GM23248 (cell line): ENCODE results near the gene RICTOR. TPM values are rescaled to one million over a fixed set of nuclear protein-coding genes. Genes with fewer than 3 reads are reported as not detected.

Experiments
- DNase-seq: peaks from one replicate; pipeline ENCODE4 v3.0.0-alpha.2; 2015
- H2AFZ ChIP-seq: fragments of 200-600 bp; sonication (generic); 2 replicates; pipeline ENCODE4 v1.6.1; 2016; ENCODE audit warnings: antibody characterized with exemption
- H3F3A ChIP-seq: fragments of 200-600 bp; sonication (generic); 2 replicates; pipeline ENCODE4 v1.6.1; 2016; ENCODE audit warnings: mild to moderate bottlenecking, antibody characterized with exemption, mixed run types; ENCODE audit not compliant: insufficient read depth
- H3K27ac ChIP-seq: fragments of 200-600 bp; sonication (generic); 2 replicates; pipeline ENCODE4 v1.5.1; 2016; ENCODE audit warnings: mild to moderate bottlenecking
- H3K27me3 ChIP-seq: fragments of 200-600 bp; sonication (generic); replicated peaks from 2 replicates; pipeline ENCODE4 v1.6.1; 2016; ENCODE audit warnings: mild to moderate bottlenecking; ENCODE audit not compliant: insufficient read depth
- H3K36me3 ChIP-seq: fragments of 200-600 bp; sonication (generic); 2 replicates; pipeline ENCODE4 v1.6.1; 2016; ENCODE audit warnings: low read depth, mild to moderate bottlenecking
- H3K4me1 ChIP-seq: fragments of 200-600 bp; sonication (generic); 2 replicates; pipeline ENCODE4 v1.6.1; 2016; ENCODE audit warnings: mild to moderate bottlenecking; ENCODE audit not compliant: insufficient read depth
- H3K4me2 ChIP-seq: fragments of 200-600 bp; sonication (generic); one replicate; pipeline ENCODE4 v1.6.1; 2016; ENCODE audit warnings: mild to moderate bottlenecking; ENCODE audit not compliant: unreplicated experiment
- H3K4me3 ChIP-seq: fragments of 200-600 bp; sonication (generic); 2 replicates; pipeline ENCODE4 v1.5.1; 2016; ENCODE audit warnings: mild to moderate bottlenecking
- H3K79me2 ChIP-seq: fragments of 200-600 bp; sonication (generic); 2 replicates; pipeline ENCODE4 v1.6.1; 2016; ENCODE audit warnings: mild to moderate bottlenecking; ENCODE audit not compliant: insufficient read depth
- H3K9ac ChIP-seq: fragments of 200-600 bp; sonication (generic); 2 replicates; pipeline ENCODE4 v1.6.1; 2016; ENCODE audit warnings: mild to moderate bottlenecking
- H3K9me2 ChIP-seq: fragments of 200-600 bp; sonication (generic); 2 replicates; pipeline ENCODE4 v1.6.1; 2016; ENCODE audit warnings: mixed run types, mild to moderate bottlenecking, moderate library complexity; ENCODE audit not compliant: insufficient read depth
- H3K9me3 ChIP-seq: fragments of 200-600 bp; sonication (generic); one replicate; pipeline ENCODE4 v1.6.1; 2017; ENCODE audit warnings: low read depth
- H4K20me1 ChIP-seq: fragments of 200-600 bp; sonication (generic); 2 replicates; pipeline ENCODE4 v1.6.0; 2016; ENCODE audit not compliant: insufficient read depth
- EZH2 ChIP-seq: fragments of 200-600 bp; sonication (generic); IDR thresholded peaks from 2 replicates; pipeline ENCODE4 v1.6.1; 2018; ENCODE audit warnings: antibody characterized with exemption, mild to moderate bottlenecking; ENCODE audit not compliant: insufficient read depth, poor library complexity, severe bottlenecking
- EZH2phosphoT487 ChIP-seq: fragments of 200-600 bp; sonication (generic); IDR thresholded peaks from 2 replicates; pipeline ENCODE4 v1.6.1; 2018; ENCODE audit warnings: antibody characterized with exemption, moderate library complexity, mild to moderate bottlenecking, low read depth; ENCODE audit not compliant: insufficient read depth
- WGBS, 2 experiments: methylation state at CpG; one replicate each; pipeline ENCODE4 v1.1.6; 2015 to 2017; ENCODE audit warnings: low lambda C conversion rate in 2 of 2, low coverage in 1 of 2; ENCODE audit errors: missing lambda C conversion rate in 2 of 2; 5-methylcytosine and 5-hydroxymethylcytosine counted together
- in situ Hi-C: fragments of 300-500 bp; cut with MboI; formaldehyde crosslinking; loops from 2 replicates; pipeline ENCODE4 v1.15.0; 2020
- polyA plus RNA-seq: library from polyadenylated mRNA; unstranded; fragments of >200 nt; fragmentation: Nextera tagmentation; extraction: Ambion mirVana; gene quantifications from 2 replicates; pipeline ENCODE4 v1.2.1, GENCODE V29; 2016
- total RNA-seq: library from RNA; depleted of rRNA; stranded (reverse); fragments of >200 nt; shearing (Covaris generic); gene quantifications from 2 replicates; pipeline ENCODE4 v1.2.3, GENCODE V29; 2014

The RICTOR gene
- total and polyA plus RNA-seq, 2 experiments from 2014 or later = 5.7 to 12.5 TPM

- no peaks in the 10 kb centered on the region for H3K36me3 ChIP-seq
- H3K4me2 ChIP-seq = no peak overlapping the region
- H3K27ac ChIP-seq = no peak overlapping the region
- H3K4me1 ChIP-seq = peaks cover 20% of the 10 kb centered on the region
- H3K9ac ChIP-seq = no peak overlapping the region
- no peaks in the 10 kb centered on the region for H3K9me2 ChIP-seq
- peaks cover 6% of the 10 kb centered on the region; the same call in 1 of the 2 replicates for H3F3A ChIP-seq
- WGBS, 2 experiments = 99% methylated on average over 3 of the region's 3 CpGs
- H2AFZ ChIP-seq = no peak overlapping the region
- in situ Hi-C loops = no loop called here
- no peaks in the 10 kb centered on the region for H3K9me3 ChIP-seq
- H3K4me3 ChIP-seq = no peak overlapping the region
- no peaks in the 10 kb centered on the region for H4K20me1 ChIP-seq
- TF ChIP-seq EZH2phosphoT487 (no peak), EZH2 (no peak)
- DNase-seq = no peak
- H3K79me2 ChIP-seq = peaks cover 100% of the 10 kb centered on the region
- no peaks in the 10 kb centered on the region for H3K27me3 ChIP-seq
These were observed 9.7 kb downstream of the RICTOR start for GRCh38 chr5:39064450-39064849.

- H4K20me1 ChIP-seq = no peaks in the 10 kb centered on the region
- H3K4me2 ChIP-seq = no peak overlapping the region
- WGBS, 2 experiments = 12 to 19% methylated on average over 2 of the region's 2 CpGs
- no peak overlapping the region for H3K4me3 ChIP-seq
- H3K9me2 ChIP-seq = no peaks in the 10 kb centered on the region
- peaks cover 33% of the 10 kb centered on the region for H3K4me1 ChIP-seq
- H3K27me3 ChIP-seq = no peaks in the 10 kb centered on the region
- H3K9ac ChIP-seq = no peak overlapping the region
- H3K9me3 ChIP-seq = no peaks in the 10 kb centered on the region
- no peaks in the 10 kb centered on the region for H3K36me3 ChIP-seq
- DNase-seq = peak; percentile 60
- no peak overlapping the region for H2AFZ ChIP-seq
- TF ChIP-seq EZH2phosphoT487 (no peak), EZH2 (no peak)
- in situ Hi-C loops = no loop called here
- H3K79me2 ChIP-seq = peaks cover 100% of the 10 kb centered on the region
- peaks cover 6% of the 10 kb centered on the region; the same call in 1 of the 2 replicates for H3F3A ChIP-seq
- H3K27ac ChIP-seq = peak overlapping the region; percentile 40
These were observed 11.2 kb downstream of the RICTOR start for GRCh38 chr5:39063037-39063436.

GRCh38 chr5:39062530-39062929 lies 11.7 kb downstream of the RICTOR start:
- no peak overlapping the region for H3K4me3 ChIP-seq
- H3K36me3 ChIP-seq = no peaks in the 10 kb centered on the region
- no peaks in the 10 kb centered on the region for H3K9me2 ChIP-seq
- H3K9me3 ChIP-seq = no peaks in the 10 kb centered on the region
- no peak overlapping the region for H3K9ac ChIP-seq
- in situ Hi-C loops = no loop called here
- peak overlapping the region; percentile 40 for H3K27ac ChIP-seq
- no peaks in the 10 kb centered on the region for H4K20me1 ChIP-seq
- H3K27me3 ChIP-seq = no peaks in the 10 kb centered on the region
- no peak for TF ChIP-seq EZH2
- TF ChIP-seq EZH2phosphoT487 = no peak
- no peak overlapping the region for H3K4me2 ChIP-seq
- H3K79me2 ChIP-seq = peaks cover 100% of the 10 kb centered on the region
- H3K4me1 ChIP-seq = peaks cover 36% of the 10 kb centered on the region
- no peak for DNase-seq
- peaks cover 6% of the 10 kb centered on the region; the same call in 1 of the 2 replicates for H3F3A ChIP-seq
- H2AFZ ChIP-seq = no peak overlapping the region

- in situ Hi-C loops = no loop called here
- Histone ChIP-seq H3K4me1 (peaks cover 39% of the 10 kb centered on the region), H3F3A (peaks cover 6% of the 10 kb centered on the region; the same call in 1 of the 2 replicates), H3K4me2 (no peak overlapping the region), H3K4me3 (no peak overlapping the region), H3K79me2 (peaks cover 100% of the 10 kb centered on the region), H4K20me1 (no peaks in the 10 kb centered on the region), H3K36me3 (no peaks in the 10 kb centered on the region), H2AFZ (no peak overlapping the region), H3K9ac (no peak overlapping the region), H3K27me3 (no peaks in the 10 kb centered on the region), H3K27ac (no peak overlapping the region), H3K9me3 (no peaks in the 10 kb centered on the region), H3K9me2 (no peaks in the 10 kb centered on the region)
- DNase-seq = no peak
- TF ChIP-seq EZH2 (no peak), EZH2phosphoT487 (no peak)
- WGBS, 2 experiments = 82 to 88% methylated on average over 3 of the region's 3 CpGs
These were observed 12.1 kb downstream of the RICTOR start for GRCh38 chr5:39062104-39062503.

- Histone ChIP-seq H3K4me2 (no peak overlapping the region), H3K9me3 (no peaks in the 10 kb centered on the region), H3K27ac (no peak overlapping the region), H4K20me1 (no peaks in the 10 kb centered on the region), H3K9me2 (no peaks in the 10 kb centered on the region), H3K4me1 (peaks cover 37% of the 10 kb centered on the region), H3K36me3 (no peaks in the 10 kb centered on the region), H3K9ac (no peak overlapping the region), H3K79me2 (peaks cover 100% of the 10 kb centered on the region), H3K27me3 (no peaks in the 10 kb centered on the region), H3F3A (peaks cover 6% of the 10 kb centered on the region; the same call in 1 of the 2 replicates), H2AFZ (no peak overlapping the region), H3K4me3 (no peak overlapping the region)
- no peak for DNase-seq
- 28 to 30% methylated on average over 2 of the region's 2 CpGs for WGBS, 2 experiments
- in situ Hi-C loops = no loop called here
- no peak for TF ChIP-seq EZH2
- TF ChIP-seq EZH2phosphoT487 = no peak
These were observed 15.1 kb downstream of the RICTOR start for GRCh38 chr5:39059064-39059463.
